SKM-1 (cell line): Measurements from ENCODE around the gene XPC.
"Not testable (repeated sequence)": the region's sequence is repeated elsewhere in the genome, so short reads cannot be mapped to it uniquely, and the experiment has no call there.

Source experiments
- DNase-seq: peaks from one replicate; lab custom pipeline; 2025; ENCODE audit not compliant: unreplicated experiment; lab: John Stamatoyannopoulos, UW

The XPC gene

GRCh38 chr3:14178247-14179113 lies at the start of gene XPC, which contains the start of gene LSM3:
Gene XPC (minus strand): TSS chr3:14178601. CDS start chr3:14178568, 33 bp downstream.
Gene LSM3 (plus strand): TSS chr3:14178817. CDS start chr3:14178861, 44 bp downstream.
- peak; percentile 98 for DNase-seq

GRCh38 chr3:14227856-14228255 lies 49.5 kb upstream of the XPC start:
- no peak for DNase-seq

- not testable (repeated sequence) for DNase-seq
Measured at GRCh38 chr3:14226351-14226750, 48.0 kb upstream of the XPC start.

GRCh38 chr3:14225421-14225820 lies 47.0 kb upstream of the XPC start:
- no peak for DNase-seq

- DNase-seq, result no peak
Measured at GRCh38 chr3:14224895-14225294, 46.5 kb upstream of the XPC start.

- no peak for DNase-seq
Measured at GRCh38 chr3:14223595-14223994, 45.2 kb upstream of the XPC start.

GRCh38 chr3:14222900-14223594 lies 44.6 kb upstream of the XPC start:
- DNase-seq, result no peak

GRCh38 chr3:14222457-14222856 lies 44.1 kb upstream of the XPC start:
- no peak for DNase-seq

- no peak for DNase-seq
Measured at GRCh38 chr3:14221902-14222301, 43.5 kb upstream of the XPC start.

- no peak for DNase-seq
Measured at GRCh38 chr3:14220933-14221332, 42.5 kb upstream of the XPC start.

GRCh38 chr3:14218355-14218754 lies 40.0 kb upstream of the XPC start:
- no peak for DNase-seq

GRCh38 chr3:14216257-14217048 lies 38.1 kb upstream of the XPC start:
- no peak for DNase-seq

GRCh38 chr3:14214764-14215163 lies 36.4 kb upstream of the XPC start:
- DNase-seq, result no peak

- DNase-seq, result no peak
Measured at GRCh38 chr3:14213066-14213774, 34.8 kb upstream of the XPC start.

GRCh38 chr3:14212032-14212431 lies 33.6 kb upstream of the XPC start:
- no peak for DNase-seq

- no peak for DNase-seq
Measured at GRCh38 chr3:14211621-14212020, 33.2 kb upstream of the XPC start.

GRCh38 chr3:14210843-14211594 lies 32.6 kb upstream of the XPC start:
- no peak for DNase-seq

GRCh38 chr3:14210290-14210688 lies 31.9 kb upstream of the XPC start:
- DNase-seq, result no peak

- no peak for DNase-seq
Measured at GRCh38 chr3:14209581-14210289, 31.3 kb upstream of the XPC start.
